Esophagus muscularis mucosa (tissue), 4 donors: Measurements from ENCODE around the gene ABCB10.
A peak's percentile ranks its signal among the peaks of the same experiment; 100 is the strongest.

Experiments used
- EP300 ChIP-seq: sonication (generic); formaldehyde crosslinking; IDR thresholded peaks from one replicate; pipeline ENCODE4 v1.6.1; 2017; ENCODE audit warnings: antibody characterized with exemption
- POLR2A ChIP-seq: fragments of 450-650 bp; IDR thresholded peaks from one replicate; pipeline ENCODE4 v1.6.1; 2017; ENCODE audit warnings: antibody characterized with exemption, moderate library complexity, mild to moderate bottlenecking, low read depth
- TF ChIP-seq, protein P1 (sequence below), 3 experiments: fragments of 200-600 bp in 2 of 3; fragments of 450-650 bp in 1 of 3; sonication (generic) in 2 of 3; IDR thresholded peaks; one replicate each; pipeline ENCODE4 v1.5.1; 2017 to 2019; ENCODE audit warnings: antibody characterized with exemption in 3 of 3, mild to moderate bottlenecking in 2 of 3, moderate library complexity in 1 of 3

GRCh38 chr1:229514578-229515275 lies 43.8 kb downstream of the ABCB10 start:
- TF ChIP-seq, protein P1, sequence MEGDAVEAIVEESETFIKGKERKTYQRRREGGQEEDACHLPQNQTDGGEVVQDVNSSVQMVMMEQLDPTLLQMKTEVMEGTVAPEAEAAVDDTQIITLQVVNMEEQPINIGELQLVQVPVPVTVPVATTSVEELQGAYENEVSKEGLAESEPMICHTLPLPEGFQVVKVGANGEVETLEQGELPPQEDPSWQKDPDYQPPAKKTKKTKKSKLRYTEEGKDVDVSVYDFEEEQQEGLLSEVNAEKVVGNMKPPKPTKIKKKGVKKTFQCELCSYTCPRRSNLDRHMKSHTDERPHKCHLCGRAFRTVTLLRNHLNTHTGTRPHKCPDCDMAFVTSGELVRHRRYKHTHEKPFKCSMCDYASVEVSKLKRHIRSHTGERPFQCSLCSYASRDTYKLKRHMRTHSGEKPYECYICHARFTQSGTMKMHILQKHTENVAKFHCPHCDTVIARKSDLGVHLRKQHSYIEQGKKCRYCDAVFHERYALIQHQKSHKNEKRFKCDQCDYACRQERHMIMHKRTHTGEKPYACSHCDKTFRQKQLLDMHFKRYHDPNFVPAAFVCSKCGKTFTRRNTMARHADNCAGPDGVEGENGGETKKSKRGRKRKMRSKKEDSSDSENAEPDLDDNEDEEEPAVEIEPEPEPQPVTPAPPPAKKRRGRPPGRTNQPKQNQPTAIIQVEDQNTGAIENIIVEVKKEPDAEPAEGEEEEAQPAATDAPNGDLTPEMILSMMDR (IDR thresholded peaks at IDR 0.05) = peak; percentile 66 to 82 (median 82)
- TF ChIP-seq POLR2A = no peak
- no peak for TF ChIP-seq EP300
